ENCODE results near the gene FOXA3. TPM values are rescaled to one million over a fixed set of nuclear protein-coding genes. Genes with fewer than 3 reads are reported as not detected.

Gene FOXA3
- total RNA-seq, 2 experiments from 2014 or later = not detected

- Mint-ChIP-seq H3K27me3 (peaks cover 25% of the 10 kb centered on the region), H3K27ac (peak overlapping the region; percentile 53), H3K9me3 (no peaks in the 10 kb centered on the region), H3K4me1 (ENCODE audit: low read depth) (peaks cover 35% of the 10 kb centered on the region), H3K4me3 (peak overlapping the region; percentile 63), H3K36me3 (ENCODE audit: low read depth) (peaks cover 35% of the 10 kb centered on the region)
- H3K4me1 ChIP-seq (ENCODE audit: insufficient read depth, low read length) = peaks cover 29% of the 10 kb centered on the region
- intact Hi-C loops (cut with DNase I, micrococcal nuclease) = loop anchor here in 1 of 2 experiments (5.0 to 10.0 kb wide), 5 partner anchors 42 to 906 kb away; partner anchors contain the start of genes CLPTM1, MYPOP, POLR1G and PPP1R13L
- ChIA-PET POLR2A (interaction anchor here (0.6 kb wide), 1 partner anchor 42 kb away, joined by 3 read pairs; the partner anchor contains the start of gene MYPOP), CTCF (interaction anchor here (1.3 kb wide), 2 partner anchors 44 to 91 kb away, joined by 3 to 4 read pairs; no protein-coding TSS in a partner anchor)
- peaks cover 18% of the 10 kb centered on the region for H3K36me3 ChIP-seq (ENCODE audit: insufficient read depth, low read length)
- no peak overlapping the region for H3K4me3 ChIP-seq (ENCODE audit: low read length)
- no peak for TF ChIP-seq CTCF (IDR thresholded peaks at IDR 0.05)
- DNase-seq = no peak
- H3K27ac ChIP-seq (ENCODE audit: low read depth in 1 of 2, low read length in 2 of 2) = no peak overlapping the region
- no peak for ATAC-seq (ENCODE audit: poor library complexity)
- peaks cover 9 to 13% of the 10 kb centered on the region in 2 experiments for H3K27me3 ChIP-seq (ENCODE audit: control insufficient read depth in 1 of 2, insufficient read depth in 2 of 2, low read length in 2 of 2)
- H3K9me3 ChIP-seq (ENCODE audit: control insufficient read depth in 1 of 2, insufficient read depth in 1 of 2, low read length in 2 of 2) = peaks cover 0 to 4% of the 10 kb centered on the region in 2 experiments
These were observed 3.5 kb upstream of the FOXA3 start for GRCh38 chr19:45860359-45861259.

GRCh38 chr19:45862271-45862563, 1.9 kb upstream of the FOXA3 start:
- POLR2A ChIA-PET = interaction anchor here (1.3 to 2.4 kb wide), 3 partner anchors 24 to 684 kb away, joined by 4 to 37 read pairs (median 21); partner anchors contain the start of genes IRF2BP1, MYPOP and TRAPPC6A
- Histone ChIP-seq H3K4me3 (ENCODE audit: low read length) (peak overlapping the region; percentile 80), H3K27me3 (ENCODE audit: control insufficient read depth in 1 of 2, insufficient read depth in 2 of 2, low read length in 2 of 2) (peaks cover 9 to 13% of the 10 kb centered on the region in 2 experiments), H3K27ac (ENCODE audit: low read depth in 1 of 2, low read length in 2 of 2) (peak overlapping the region; percentile 66 to 86), H3K36me3 (ENCODE audit: insufficient read depth, low read length) (peaks cover 15% of the 10 kb centered on the region), H3K9me3 (ENCODE audit: control insufficient read depth in 1 of 2, insufficient read depth in 1 of 2, low read length in 2 of 2) (peaks cover 0 to 4% of the 10 kb centered on the region in 2 experiments), H3K4me1 (ENCODE audit: insufficient read depth, low read length) (peaks cover 29% of the 10 kb centered on the region)
- Mint-ChIP-seq H3K36me3 (ENCODE audit: low read depth) (peaks cover 29% of the 10 kb centered on the region), H3K4me1 (ENCODE audit: low read depth) (peaks cover 34% of the 10 kb centered on the region), H3K27me3 (peaks cover 29% of the 10 kb centered on the region), H3K9me3 (no peaks in the 10 kb centered on the region), H3K27ac (peak overlapping the region; percentile 83), H3K4me3 (peak overlapping the region; percentile 99)
- CTCF ChIA-PET = interaction anchor here (0.9 kb wide), 1 partner anchor 45 kb away, joined by 7 read pairs; no protein-coding TSS in a partner anchor
- ATAC-seq (ENCODE audit: poor library complexity) = peak; percentile 11
- TF ChIP-seq CTCF (IDR thresholded peaks at IDR 0.05) = no peak
- no peak for DNase-seq
- intact Hi-C loops (cut with DNase I, micrococcal nuclease) = loop anchor here (2.0 to 10.0 kb wide), 7 partner anchors 40 to 907 kb away; partner anchors contain the start of genes CCDC61 (in 1 of the 2), CLPTM1 (in 1 of the 2), DMWD (in 1 of the 2) and MYPOP (in 1 of the 2)

GRCh38 chr19:45862564-45863334, 1.4 kb upstream of the FOXA3 start, which contains the start of gene SYMPK:
Gene SYMPK (minus strand): TSS chr19:45863147. CDS start chr19:45854495, 8,652 bp downstream.
- peaks cover 15% of the 10 kb centered on the region for H3K36me3 ChIP-seq (ENCODE audit: insufficient read depth, low read length)
- H3K27ac ChIP-seq (ENCODE audit: low read depth in 1 of 2, low read length in 2 of 2) = peak within 1 kb of the TSS; percentile 66 to 86
- H3K4me3 Mint-ChIP-seq = peak within 1 kb of the TSS; percentile 99
- CTCF ChIA-PET = interaction anchor here (0.9 to 2.7 kb wide), 7 partner anchors 11 to 378 kb away, joined by 3 to 14 read pairs (median 7); partner anchors contain the start of genes IRF2BP1 and MYPOP
- POLR2A ChIA-PET = interaction anchor here (0.6 to 2.4 kb wide), 14 partner anchors 23 to 1412 kb away, joined by 3 to 37 read pairs (median 4); partner anchors contain the start of genes CCDC61, INAFM1, IRF2BP1 and MYPOP
- H3K27me3 ChIP-seq (ENCODE audit: control insufficient read depth in 1 of 2, insufficient read depth in 2 of 2, low read length in 2 of 2) = peaks cover 9 to 13% of the 10 kb centered on the region in 2 experiments
- peaks cover 34% of the 10 kb centered on the region for H3K4me1 Mint-ChIP-seq (ENCODE audit: low read depth)
- H3K36me3 Mint-ChIP-seq (ENCODE audit: low read depth) = peaks cover 29% of the 10 kb centered on the region
- peak; percentile 97 for ATAC-seq (ENCODE audit: poor library complexity)
- no peaks in the 10 kb centered on the region for H3K9me3 Mint-ChIP-seq
- peak within 1 kb of the TSS; percentile 80 for H3K4me3 ChIP-seq (ENCODE audit: low read length)
- intact Hi-C loops (cut with DNase I, micrococcal nuclease) = loop anchor here (1.0 to 10.0 kb wide), 8 partner anchors 24 to 908 kb away; partner anchors contain the start of genes IRF2BP1 (in 2 of the 2), CCDC61 (in 1 of the 2), CLPTM1 (in 1 of the 2) and DMWD (in 1 of the 2)
- peaks cover 29% of the 10 kb centered on the region for H3K27me3 Mint-ChIP-seq
- DNase-seq = peak; percentile 96 to 99 (median 98)
- H3K9me3 ChIP-seq (ENCODE audit: control insufficient read depth in 1 of 2, insufficient read depth in 1 of 2, low read length in 2 of 2) = peaks cover 0 to 4% of the 10 kb centered on the region in 2 experiments
- H3K27ac Mint-ChIP-seq = peak within 1 kb of the TSS; percentile 83
- peaks cover 29% of the 10 kb centered on the region for H3K4me1 ChIP-seq (ENCODE audit: insufficient read depth, low read length)
- no peak for TF ChIP-seq CTCF (IDR thresholded peaks at IDR 0.05)
